Activated CD4-positive, alpha-beta T cell treated with anti-CD3 and anti-CD28 coated beads, Interleukin-2, amount 50 U/mL, for 16 hours (primary cell): ENCODE data around the gene MARK3.
A peak's percentile ranks its signal among the peaks of the same experiment; 100 is the strongest.

Source experiments
- DNase-seq: peaks from one replicate; pipeline ENCODE4 v3.0.0-alpha.2; 2020

The MARK3 gene

GRCh38 chr14:103443111-103443510, 57.9 kb downstream of the MARK3 start:
- no peak for DNase-seq

- DNase-seq = no peak
Measured at GRCh38 chr14:103444837-103445524, 59.8 kb downstream of the MARK3 start.

- DNase-seq = no peak
Measured at GRCh38 chr14:103445806-103446205, 60.6 kb downstream of the MARK3 start.

- no peak for DNase-seq
Measured at GRCh38 chr14:103448097-103448496, 62.9 kb downstream of the MARK3 start.

- DNase-seq = no peak
Measured at GRCh38 chr14:103449634-103450161, 64.5 kb downstream of the MARK3 start.

GRCh38 chr14:103450416-103450815, 65.2 kb downstream of the MARK3 start:
- DNase-seq = no peak

- no peak for DNase-seq
Measured at GRCh38 chr14:103451401-103451800, 66.2 kb downstream of the MARK3 start.

GRCh38 chr14:103453791-103454190, 68.6 kb downstream of the MARK3 start:
- no peak for DNase-seq

GRCh38 chr14:103456167-103456835, 71.1 kb downstream of the MARK3 start:
- no peak for DNase-seq

- no peak for DNase-seq
Measured at GRCh38 chr14:103460415-103460814, 75.2 kb downstream of the MARK3 start.

- no peak for DNase-seq
Measured at GRCh38 chr14:103463149-103463548, 77.9 kb downstream of the MARK3 start.

- DNase-seq = no peak
Measured at GRCh38 chr14:103463851-103464250, 78.6 kb downstream of the MARK3 start.

GRCh38 chr14:103472939-103473338, 87.7 kb downstream of the MARK3 start:
- DNase-seq = peak; percentile 22

GRCh38 chr14:103474893-103475292, 89.7 kb downstream of the MARK3 start:
- no peak for DNase-seq

- DNase-seq = no peak
Measured at GRCh38 chr14:103476065-103476464, 90.8 kb downstream of the MARK3 start.

- DNase-seq = no peak
Measured at GRCh38 chr14:103476631-103477030, 91.4 kb downstream of the MARK3 start.

GRCh38 chr14:103480595-103480994, 95.4 kb downstream of the MARK3 start:
- DNase-seq = peak; percentile 21

- DNase-seq = no peak
Measured at GRCh38 chr14:103483600-103483999, 98.4 kb downstream of the MARK3 start.

- no peak for DNase-seq
Measured at GRCh38 chr14:103485504-103485903, 100.3 kb downstream of the MARK3 start.

GRCh38 chr14:103488071-103488470, 102.9 kb downstream of the MARK3 start:
- DNase-seq = no peak

GRCh38 chr14:103488960-103489359, 103.7 kb downstream of the MARK3 start:
- DNase-seq = no peak

GRCh38 chr14:103489621-103490020, 104.4 kb downstream of the MARK3 start:
- DNase-seq = no peak

- no peak for DNase-seq
Measured at GRCh38 chr14:103491691-103492090, 106.5 kb downstream of the MARK3 start.

- DNase-seq = no peak
Measured at GRCh38 chr14:103492156-103492925, 107.1 kb downstream of the MARK3 start.
